Neural progenitor cell (in vitro differentiated cells): ENCODE data around the gene TWIST2.

Experiments used
- CTCF ChIP-seq: fragments of 200-600 bp; sonication (generic); IDR thresholded peaks from 2 replicates; pipeline ENCODE4 v1.5.1; 2017; ENCODE audit warnings: antibody characterized with exemption, mild to moderate bottlenecking
- EZH2 ChIP-seq: fragments of 200-600 bp; sonication (generic); IDR thresholded peaks from 2 replicates; pipeline ENCODE4 v1.6.1; 2017; ENCODE audit warnings: antibody characterized with exemption, mild to moderate bottlenecking, moderate library complexity
- EZH2phosphoT487 ChIP-seq: fragments of 200-600 bp; sonication (generic); IDR thresholded peaks from 2 replicates; pipeline ENCODE4 v1.6.1; 2017; ENCODE audit warnings: antibody characterized with exemption

- TF ChIP-seq CTCF (no peak), EZH2 (no peak), EZH2phosphoT487 (no peak)
These were observed 80.0 kb downstream of the TWIST2 start for GRCh38 chr2:238927746-238928519.
